Neuronal stem cell (in vitro differentiated cells): Measurements from ENCODE around the gene PLXNA3.

Experiments used
- DNase-seq: peaks from one replicate; pipeline ENCODE4 v3.0.0-alpha.2; 2013; ENCODE audit warnings: low spot score
- H2AFZ ChIP-seq: one replicate; pipeline ENCODE4 v1.6.1; 2013; ENCODE audit warnings: mild to moderate bottlenecking, low read length, inconsistent platforms
- H2AK5ac ChIP-seq: 2 replicates; pipeline ENCODE4 v1.6.1; 2013; ENCODE audit warnings: low read depth, mild to moderate bottlenecking, inconsistent platforms, low read length, moderate library complexity, mixed read lengths
- H2BK120ac ChIP-seq: 2 replicates; pipeline ENCODE4 v1.6.1; 2013; ENCODE audit warnings: low read depth, mild to moderate bottlenecking, inconsistent platforms, low read length, moderate library complexity, mixed read lengths
- H2BK12ac ChIP-seq: one replicate; pipeline ENCODE4 v1.6.1; 2013; ENCODE audit warnings: low read length, inconsistent platforms
- H2BK15ac ChIP-seq: 2 replicates; pipeline ENCODE4 v1.6.1; 2013; ENCODE audit warnings: mild to moderate bottlenecking, low read length, inconsistent platforms, mixed read lengths
- H2BK5ac ChIP-seq: one replicate; pipeline ENCODE4 v1.6.1; 2013; ENCODE audit warnings: inconsistent platforms, mild to moderate bottlenecking, low read length, moderate library complexity
- H3K14ac ChIP-seq: one replicate; pipeline ENCODE4 v1.6.1; 2013; ENCODE audit warnings: low read length, inconsistent platforms
- H3K18ac ChIP-seq: 2 replicates; pipeline ENCODE4 v1.6.1; 2013; ENCODE audit warnings: low read length, inconsistent platforms
- H3K23ac ChIP-seq: 2 replicates; pipeline ENCODE4 v1.6.1; 2013; ENCODE audit warnings: low read depth, mild to moderate bottlenecking, mixed read lengths, low read length, inconsistent platforms; ENCODE audit not compliant: poor library complexity
- H3K27ac ChIP-seq: replicated peaks from 3 replicates; pipeline ENCODE4 v1.5.1; 2013; ENCODE audit warnings: low read length, inconsistent platforms
- H3K27me3 ChIP-seq, 3 experiments: 2 replicates each; pipeline ENCODE4 v1.6.1; 2013; ENCODE audit warnings: low read length in 3 of 3, mild to moderate bottlenecking in 2 of 3, inconsistent platforms in 1 of 3, low read depth in 1 of 3, mixed read lengths in 1 of 3, moderate library complexity in 1 of 3; ENCODE audit not compliant: control insufficient read depth in 3 of 3, insufficient read depth in 3 of 3
- H3K36me3 ChIP-seq, 2 donors: replicated peaks in 1 of 2; 2 replicates each; pipeline ENCODE4 v1.6.1; 2013; ENCODE audit warnings: low read length in 2 of 2; ENCODE audit not compliant: control insufficient read depth in 2 of 2, insufficient read depth in 2 of 2
- H3K4ac ChIP-seq: 2 replicates; pipeline ENCODE4 v1.6.1; 2013; ENCODE audit warnings: inconsistent platforms, mild to moderate bottlenecking, low read length, moderate library complexity
- H3K4me1 ChIP-seq, 2 donors: 1 replicate in 1 of 2; 2 replicates in 1 of 2; pipeline ENCODE4 v1.6.1; 2013; ENCODE audit warnings: low read length in 2 of 2, low read depth in 1 of 2; ENCODE audit not compliant: control insufficient read depth in 2 of 2, insufficient read depth in 1 of 2
- H3K4me2 ChIP-seq: one replicate; pipeline ENCODE4 v1.6.1; 2013; ENCODE audit warnings: mild to moderate bottlenecking, low read length, inconsistent platforms; ENCODE audit not compliant: insufficient read depth, poor library complexity, severe bottlenecking
- H3K4me3 ChIP-seq, 2 donors: 2 replicates each; pipeline ENCODE4 v1.5.1; 2013; ENCODE audit warnings: low read length in 2 of 2, mild to moderate bottlenecking in 2 of 2, inconsistent platforms in 1 of 2, moderate library complexity in 1 of 2
- H3K79me1 ChIP-seq: one replicate; pipeline ENCODE4 v1.6.1; 2013; ENCODE audit warnings: low read depth, mild to moderate bottlenecking, inconsistent platforms, low read length, moderate library complexity
- H3K9ac ChIP-seq: one replicate; pipeline ENCODE4 v1.6.1; 2013; ENCODE audit warnings: mild to moderate bottlenecking, low read depth, low read length, inconsistent platforms; ENCODE audit not compliant: poor library complexity
- H3K9me3 ChIP-seq, 2 donors: replicated peaks in 1 of 2; 2 replicates each; pipeline versions ENCODE3 to v1.6.1; 2013; ENCODE audit warnings: low read length in 2 of 2, mild to moderate bottlenecking in 2 of 2, inconsistent platforms in 1 of 2, low read depth in 1 of 2, mixed read lengths in 1 of 2, moderate library complexity in 1 of 2; ENCODE audit not compliant: control insufficient read depth in 2 of 2, insufficient read depth in 1 of 2
- H4K8ac ChIP-seq: one replicate; pipeline ENCODE4 v1.6.1; 2013; ENCODE audit warnings: low read depth, mild to moderate bottlenecking, inconsistent platforms, low read length, moderate library complexity
- H4K91ac ChIP-seq: one replicate; pipeline ENCODE4 v1.6.1; 2013; ENCODE audit warnings: low read length, low read depth, mild to moderate bottlenecking, inconsistent platforms; ENCODE audit not compliant: poor library complexity
- WGBS, 2 donors: extraction: QIAGEN DNeasy Blood & Tissue Kit; methylation state at CpG; one replicate each; pipeline ENCODE4 v1.1.7; 2013; ENCODE audit warnings: missing lambda C conversion rate in 2 of 2, mixed read lengths in 1 of 2; ENCODE audit not compliant: insufficient read length in 2 of 2, insufficient replicate concordance in 1 of 2; ENCODE audit errors: extremely low coverage in 2 of 2; 5-methylcytosine and 5-hydroxymethylcytosine counted together

The PLXNA3 gene

DNA sequence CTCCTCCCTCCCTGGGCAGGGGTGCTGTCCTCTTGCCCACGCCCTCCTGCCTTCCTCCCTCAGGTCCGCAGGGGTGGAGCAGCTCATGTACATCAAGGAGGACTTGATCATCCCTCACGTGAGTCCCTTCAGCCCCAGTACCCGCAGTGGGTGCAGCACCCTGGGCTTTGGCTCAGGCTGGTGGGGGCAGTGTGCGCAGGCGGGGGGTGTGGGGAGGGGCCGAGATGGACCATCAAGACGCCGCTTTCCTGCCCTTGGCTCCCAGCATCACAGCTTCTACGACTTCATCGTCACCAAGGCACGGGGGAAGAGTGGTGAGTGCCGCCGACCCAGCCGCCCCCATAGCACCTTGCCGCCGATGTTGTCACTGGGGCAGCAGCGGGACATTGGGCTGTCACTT is 8.5 kb upstream of the PLXNA3 start:
- H3K18ac ChIP-seq = no peak overlapping the region

DNA sequence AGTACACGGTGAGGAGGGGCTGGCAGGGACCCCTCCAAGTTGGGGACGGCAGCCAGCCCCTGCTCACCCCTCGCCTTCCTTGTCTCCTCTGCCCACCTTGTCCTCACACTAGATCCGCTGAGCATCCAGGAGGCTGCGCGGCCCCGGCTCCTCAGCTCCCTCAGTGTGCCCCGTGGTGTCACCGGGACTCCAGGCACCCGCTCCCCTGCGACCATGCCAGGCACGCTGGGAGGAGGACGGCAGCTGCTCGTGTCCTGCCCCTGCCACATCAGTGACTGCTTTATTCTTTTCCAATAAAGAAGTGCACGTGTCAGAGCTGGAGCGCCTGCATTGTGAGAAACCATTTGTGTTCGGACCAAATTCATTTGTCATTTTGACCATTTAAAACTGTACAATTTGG is 7.8 kb upstream of the PLXNA3 start:
- Histone ChIP-seq H3K4me2 (no peak overlapping the region), H2BK5ac (no peak overlapping the region), H3K23ac (no peak overlapping the region), H4K91ac (no peak overlapping the region), H3K9me3 (no peaks in the 10 kb centered on the region), H3K79me1 (peaks cover 1% of the 10 kb centered on the region), H3K27me3 (peaks cover 0 to 8% (median 0%) of the 10 kb centered on the region in 3 experiments), H2BK15ac (no peak overlapping the region), H3K9ac (peak overlapping the region; percentile 60), H3K4me3 (no peak overlapping the region), H2AK5ac (no peak overlapping the region), H3K4me1 (no peaks in the 10 kb centered on the region), H4K8ac (no peak overlapping the region), H3K4ac (no peak overlapping the region), H2BK120ac (no peak overlapping the region), H3K18ac (no peak overlapping the region), H2BK12ac (no peak overlapping the region), H3K36me3 (peaks cover 14 to 32% of the 10 kb centered on the region in 2 donors), H2AFZ (no peak overlapping the region), H3K14ac (no peak overlapping the region), H3K27ac (no peak overlapping the region)
- no peak for DNase-seq
- no CpG with 5 or more reads among the region's 17 CpGs for WGBS, 2 donors

More for the DNA sequence above, 8.5 kb upstream of the PLXNA3 start:
- Histone ChIP-seq H2BK12ac (no peak overlapping the region), H3K4ac (no peak overlapping the region), H3K9me3 (no peaks in the 10 kb centered on the region), H3K23ac (no peak overlapping the region), H4K8ac (no peak overlapping the region), H3K14ac (no peak overlapping the region), H3K79me1 (peaks cover 3% of the 10 kb centered on the region), H3K4me2 (no peak overlapping the region), H3K36me3 (peaks cover 14 to 32% of the 10 kb centered on the region in 2 donors), H3K27ac (no peak overlapping the region), H3K9ac (no peak overlapping the region), H2AK5ac (no peak overlapping the region), H2BK120ac (no peak overlapping the region), H3K27me3 (peaks cover 0 to 8% (median 0%) of the 10 kb centered on the region in 3 experiments), H4K91ac (no peak overlapping the region), H3K4me3 (no peak overlapping the region), H2BK5ac (no peak overlapping the region), H2BK15ac (no peak overlapping the region), H3K4me1 (peaks cover 0 to 3% of the 10 kb centered on the region in 2 donors), H2AFZ (no peak overlapping the region)
- DNase-seq = no peak
- no CpG with 5 or more reads among the region's 18 CpGs for WGBS, 2 donors

DNA sequence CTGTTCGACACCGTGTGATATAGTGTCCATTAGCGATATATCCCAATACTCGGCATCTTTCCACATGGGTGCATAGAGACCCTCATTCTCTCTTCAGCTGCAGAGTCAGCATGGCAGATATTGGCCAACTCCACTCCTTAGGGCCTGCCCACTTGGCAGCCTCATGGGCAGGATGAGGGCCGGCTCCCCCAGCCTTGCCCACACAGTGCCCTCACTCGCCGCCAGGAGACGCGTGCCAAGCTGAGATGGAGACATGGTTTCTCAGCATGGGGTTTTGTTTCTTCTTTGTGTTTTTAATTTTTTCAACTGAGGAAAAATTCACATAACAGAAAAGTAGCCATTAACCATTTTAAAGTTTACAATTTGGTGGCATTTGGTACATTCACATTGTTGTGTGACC is 5.3 kb upstream of the PLXNA3 start:
- Histone ChIP-seq H2AFZ (no peak overlapping the region), H4K8ac (no peak overlapping the region), H4K91ac (no peak overlapping the region), H3K4ac (no peak overlapping the region), H3K79me1 (no peaks in the 10 kb centered on the region), H3K9ac (no peak overlapping the region), H2BK5ac (no peak overlapping the region), H3K4me3 (no peak overlapping the region), H2BK12ac (no peak overlapping the region), H3K4me2 (no peak overlapping the region), H3K27ac (no peak overlapping the region), H3K9me3 (no peaks in the 10 kb centered on the region), H3K36me3 (peaks cover 14 to 24% of the 10 kb centered on the region in 2 donors), H3K18ac (no peak overlapping the region), H3K14ac (no peak overlapping the region), H2BK15ac (no peak overlapping the region), H3K27me3 (peaks cover 0 to 8% (median 0%) of the 10 kb centered on the region in 3 experiments), H3K4me1 (no peaks in the 10 kb centered on the region), H3K23ac (no peak overlapping the region), H2BK120ac (no peak overlapping the region), H2AK5ac (no peak overlapping the region)
- DNase-seq = no peak
- WGBS, 2 donors = no CpG with 5 or more reads among the region's 9 CpGs

DNA sequence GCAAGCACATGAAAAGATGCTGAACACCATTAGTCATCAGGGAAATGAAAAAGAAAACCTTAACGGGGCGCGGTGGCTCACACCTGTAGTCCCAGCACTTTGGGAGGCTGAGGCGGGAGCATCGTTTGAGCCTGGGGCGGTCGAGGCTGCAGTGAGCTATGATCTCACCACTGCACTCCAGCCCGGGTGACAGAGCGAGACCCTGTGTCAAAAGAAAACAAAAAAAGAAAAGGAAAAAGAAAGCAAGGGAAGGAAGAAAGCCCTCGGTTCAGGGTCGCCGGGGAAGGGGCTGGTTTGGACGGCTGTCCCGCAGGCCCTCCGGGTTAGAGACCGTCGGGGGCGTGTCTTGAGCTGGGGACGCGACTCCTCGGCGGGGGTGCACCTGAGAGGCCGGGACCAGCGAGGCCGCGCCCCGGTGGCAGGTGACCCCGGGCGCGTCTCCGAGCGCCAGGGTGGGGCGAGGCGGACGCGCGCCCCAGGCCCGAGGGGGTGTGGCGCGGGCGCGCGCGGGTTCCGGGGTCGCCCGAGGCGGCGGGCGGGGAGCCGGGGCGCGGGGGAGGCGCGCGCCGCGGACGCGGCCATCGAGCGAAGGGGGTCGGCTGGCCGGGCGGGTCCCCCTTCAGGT is 478 bp upstream of the PLXNA3 start:
- Histone ChIP-seq H3K27me3 (no peaks in the 10 kb centered on the region), H3K9me3 (no peaks in the 10 kb centered on the region), H4K8ac (no peak overlapping the region), H4K91ac (no peak overlapping the region), H3K36me3 (peaks cover 7 to 23% of the 10 kb centered on the region in 2 donors), H3K23ac (no peak overlapping the region), H3K18ac (no peak overlapping the region), H2BK12ac (no peak overlapping the region), H3K27ac (no peak overlapping the region), H3K4me2 (peak overlapping the region; percentile 83), H2AFZ (peak overlapping the region; percentile 85), H2BK5ac (peak overlapping the region; percentile 66), H3K4me1 (peaks cover 3 to 7% of the 10 kb centered on the region in 2 donors), H3K79me1 (peaks cover 1% of the 10 kb centered on the region), H2BK15ac (no peak overlapping the region), H2BK120ac (no peak overlapping the region), H3K4ac (no peak overlapping the region), H3K4me3 (peak overlapping the region; percentile 74 to 77), H3K14ac (no peak overlapping the region), H2AK5ac (no peak overlapping the region), H3K9ac (no peak overlapping the region)
- no peak for DNase-seq
- no CpG with 5 or more reads among the region's 65 CpGs for WGBS, 2 donors
